NCI-H2196 treated with DMSO at 0.1 percent for 48 hours (cell line): ENCODE results near the gene TOR1AIP2.

Experiments
- DNase-seq: peaks from one replicate; lab custom pipeline; 2025; ENCODE audit not compliant: unreplicated experiment; lab: John Stamatoyannopoulos, UW

TOR1AIP2 gene

GRCh38 chr1:179826626-179827280 is 50.9 kb downstream of the TOR1AIP2 start:
- DNase-seq: no peak

GRCh38 chr1:179825798-179826460 is 51.7 kb downstream of the TOR1AIP2 start:
- no peak for DNase-seq

GRCh38 chr1:179825206-179825605 is 52.4 kb downstream of the TOR1AIP2 start:
- DNase-seq: no peak

GRCh38 chr1:179824265-179824664 is 53.3 kb downstream of the TOR1AIP2 start:
- no peak for DNase-seq

- DNase-seq: no peak
Measured at GRCh38 chr1:179823693-179824092, 53.9 kb downstream of the TOR1AIP2 start.

- DNase-seq: no peak
Measured at GRCh38 chr1:179822065-179822464, 55.5 kb downstream of the TOR1AIP2 start.

GRCh38 chr1:179821524-179821923 is 56.1 kb downstream of the TOR1AIP2 start:
- no peak for DNase-seq

- DNase-seq: no peak
Measured at GRCh38 chr1:179820226-179820970, 57.2 kb downstream of the TOR1AIP2 start.

GRCh38 chr1:179818743-179819173 is 58.8 kb downstream of the TOR1AIP2 start:
- DNase-seq: no peak

- no peak for DNase-seq
Measured at GRCh38 chr1:179818260-179818659, 59.3 kb downstream of the TOR1AIP2 start.

- DNase-seq: no peak
Measured at GRCh38 chr1:179817789-179818188, 59.8 kb downstream of the TOR1AIP2 start.

GRCh38 chr1:179817056-179817455 is 60.5 kb downstream of the TOR1AIP2 start:
- DNase-seq: no peak

- DNase-seq: no peak
Measured at GRCh38 chr1:179816196-179816960, 61.2 kb downstream of the TOR1AIP2 start.

- DNase-seq: no peak
Measured at GRCh38 chr1:179815641-179816040, 62.0 kb downstream of the TOR1AIP2 start.

GRCh38 chr1:179814546-179814838 is 63.1 kb downstream of the TOR1AIP2 start:
- DNase-seq: no peak

GRCh38 chr1:179813626-179814545 is 63.7 kb downstream of the TOR1AIP2 start:
- DNase-seq: no peak

- DNase-seq: no peak
Measured at GRCh38 chr1:179812501-179813292, 64.9 kb downstream of the TOR1AIP2 start.

- no peak for DNase-seq
Measured at GRCh38 chr1:179810367-179810715, 67.3 kb downstream of the TOR1AIP2 start.

GRCh38 chr1:179809506-179810366 is 67.9 kb downstream of the TOR1AIP2 start:
- DNase-seq: peak; percentile 58
